Amniotic epithelial cell (primary cell): ENCODE data around the gene RAI2.
A peak's percentile ranks its signal among the peaks of the same experiment; 100 is the strongest.

Experiments
- DNase-seq: peaks from one replicate; pipeline ENCODE4 v3.0.0-alpha.2; 2010; ENCODE audit warnings: low read depth

Gene RAI2

DNA sequence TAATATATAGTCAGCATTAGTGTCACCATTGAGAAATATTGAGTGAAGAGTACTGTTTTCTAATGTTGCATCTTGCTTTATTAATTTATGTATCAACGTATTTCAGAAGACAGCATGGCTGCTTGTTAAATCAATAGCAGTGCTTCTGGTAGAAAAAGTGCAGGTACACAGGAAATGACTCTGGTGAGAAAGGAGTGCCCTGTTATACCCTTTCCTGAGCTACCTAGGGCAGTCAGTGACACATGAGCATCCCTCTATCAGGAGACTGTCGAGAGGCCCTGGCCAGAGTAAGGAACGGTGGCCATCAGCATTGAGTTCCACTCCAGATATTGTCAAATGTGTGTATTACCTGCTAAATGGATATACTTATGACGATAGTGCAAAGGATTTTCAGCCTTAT lies 81.7 kb downstream of the RAI2 start:
- DNase-seq: no peak

DNA sequence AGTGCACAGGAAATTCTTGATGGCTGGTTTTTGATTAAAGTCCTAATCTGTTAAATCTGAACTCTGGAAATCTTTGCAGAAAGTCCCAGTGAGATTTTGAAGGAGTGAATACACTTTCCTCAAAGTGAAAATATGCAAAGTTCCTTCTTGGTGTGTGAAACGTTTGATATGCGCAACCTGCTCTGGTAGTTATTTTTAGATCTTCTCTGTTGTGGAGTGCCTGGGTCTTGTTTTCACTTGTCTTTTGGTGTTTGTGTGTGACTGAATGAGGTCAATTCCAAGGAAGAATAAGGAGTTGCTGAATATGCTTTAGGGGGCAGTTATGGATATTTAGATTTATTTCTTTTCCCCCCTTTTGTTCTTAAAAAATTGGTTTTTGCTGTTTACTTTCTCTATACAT lies 82.1 kb downstream of the RAI2 start:
- DNase-seq: no peak

DNA sequence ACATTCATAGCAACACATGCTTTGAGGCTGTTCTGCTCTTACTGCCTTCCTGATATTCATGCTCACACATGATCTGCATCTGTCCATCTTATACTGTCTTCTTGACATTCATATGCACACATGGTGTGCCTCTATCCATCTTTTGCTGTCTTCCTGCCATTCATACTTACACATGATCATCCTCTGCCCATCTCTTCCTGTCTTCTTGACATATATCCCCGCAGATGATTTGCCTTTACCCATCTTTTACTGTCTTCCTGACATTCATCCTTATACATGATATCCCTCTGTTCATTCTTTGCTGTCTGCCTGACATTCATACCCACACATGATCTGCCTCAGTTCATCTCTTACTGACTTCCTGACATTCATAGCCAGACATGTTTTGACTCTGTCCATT lies 87.0 kb downstream of the RAI2 start:
- DNase-seq: no peak

DNA sequence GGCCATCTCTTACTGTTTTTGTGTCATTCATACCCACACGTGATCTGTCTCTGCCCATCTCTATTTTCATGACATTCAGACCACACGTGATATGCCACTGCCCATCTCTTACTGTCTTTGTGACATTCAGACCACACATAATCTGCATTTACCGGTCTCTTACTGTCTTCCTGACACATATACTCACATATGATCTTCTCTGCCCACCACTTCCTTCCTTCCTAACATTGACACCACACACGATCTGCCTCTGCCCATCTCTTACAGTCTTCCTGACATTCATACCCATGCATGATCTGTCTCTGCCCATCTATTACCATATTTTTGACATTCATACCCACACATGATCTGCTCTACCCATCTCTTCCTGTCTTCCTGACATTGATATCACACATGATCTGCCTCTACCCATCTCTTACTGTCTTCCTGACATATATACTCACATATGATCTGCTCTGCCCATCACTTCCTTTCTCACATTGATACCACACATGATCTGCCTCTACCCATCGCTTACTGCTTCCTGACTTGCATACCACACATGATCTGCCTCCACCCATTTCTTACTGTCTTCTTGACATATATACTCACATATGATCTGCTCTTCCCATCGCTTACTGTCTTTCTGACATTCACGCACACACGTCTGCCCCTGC lies 87.7 kb downstream of the RAI2 start:
- DNase-seq: no peak

DNA sequence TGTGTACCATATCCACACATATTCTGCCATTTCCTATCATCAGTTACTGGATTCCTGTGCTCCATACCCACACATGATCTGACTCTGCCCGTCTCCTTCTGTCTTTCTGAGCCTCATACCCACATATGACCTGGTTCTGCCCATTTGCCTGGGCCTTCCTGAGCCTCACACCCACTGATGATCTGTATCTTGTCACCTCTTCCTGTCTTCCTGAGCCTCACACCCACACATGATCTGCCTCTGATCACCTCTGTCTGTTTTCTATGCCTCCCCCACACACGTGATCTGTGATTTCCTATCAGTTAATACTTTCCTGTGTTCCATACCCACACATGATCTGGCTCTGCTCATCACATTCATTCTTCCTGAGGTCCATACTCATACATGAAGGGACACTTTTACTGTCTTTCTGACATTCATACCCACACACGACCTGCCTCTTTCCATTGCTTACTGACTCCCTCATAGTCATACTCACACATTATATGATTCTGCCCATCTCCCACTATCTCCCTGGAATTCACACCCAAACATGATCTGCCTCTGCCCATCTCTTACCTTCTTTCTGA lies 91.3 kb downstream of the RAI2 start:
- DNase-seq: no peak

DNA sequence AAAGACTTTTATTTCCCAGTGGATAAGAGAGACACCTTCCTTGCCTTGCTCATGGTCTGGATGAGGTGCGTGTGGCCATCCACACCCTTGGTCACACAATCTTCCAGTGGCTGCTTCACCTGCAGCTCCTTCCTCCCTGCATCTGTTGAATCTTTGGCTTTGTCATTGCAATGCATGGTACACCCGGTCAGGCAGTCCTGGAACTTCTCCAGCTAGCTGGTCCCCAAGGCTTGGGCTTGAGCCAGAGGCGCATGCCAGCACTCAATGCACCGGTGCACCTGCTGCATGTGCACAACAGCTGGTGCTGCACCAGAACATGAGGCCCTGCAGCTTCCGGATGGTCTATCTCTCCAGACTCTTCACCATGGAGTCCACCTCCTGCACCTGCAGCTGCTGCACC lies 92.1 kb downstream of the RAI2 start:
- DNase-seq: no peak

DNA sequence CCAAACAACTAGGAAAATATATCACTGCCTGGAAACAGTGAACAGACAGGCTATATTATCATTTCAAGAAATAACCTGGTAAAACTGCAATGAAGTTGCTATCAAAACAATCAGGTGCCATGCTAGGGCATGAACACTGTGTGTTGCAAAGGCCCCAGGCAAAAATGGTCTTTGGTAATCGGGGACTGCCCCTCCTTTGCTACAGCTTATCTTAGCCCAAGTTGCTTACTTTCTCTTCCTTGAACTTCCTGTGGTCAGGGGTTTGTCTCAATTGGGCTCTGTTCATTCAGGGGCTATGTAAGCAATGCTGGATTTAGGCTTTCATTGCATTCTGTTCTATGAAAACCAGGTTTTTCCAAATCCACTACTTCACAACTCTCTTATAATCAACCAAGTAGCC lies 93.4 kb downstream of the RAI2 start:
- DNase-seq: no peak

DNA sequence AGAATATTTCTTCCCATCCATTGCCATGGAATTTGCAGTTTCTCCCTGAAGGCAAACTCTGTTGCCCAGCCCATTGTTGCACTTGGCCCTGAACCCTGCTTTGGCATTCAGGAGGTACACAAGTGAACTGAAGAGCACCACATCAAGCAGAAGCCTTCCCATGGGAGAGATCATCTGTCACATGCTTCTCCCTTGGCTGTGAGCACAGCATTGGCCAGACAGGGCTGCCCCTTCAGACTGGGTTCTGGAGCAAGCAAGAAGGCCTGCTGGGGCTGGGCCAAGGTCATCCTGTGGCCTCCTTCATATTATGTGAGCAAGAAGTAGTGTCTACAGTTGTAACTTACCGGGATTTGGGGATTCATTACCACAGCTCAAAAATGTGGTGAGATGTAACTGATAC lies 101.1 kb downstream of the RAI2 start:
- DNase-seq: no peak

DNA sequence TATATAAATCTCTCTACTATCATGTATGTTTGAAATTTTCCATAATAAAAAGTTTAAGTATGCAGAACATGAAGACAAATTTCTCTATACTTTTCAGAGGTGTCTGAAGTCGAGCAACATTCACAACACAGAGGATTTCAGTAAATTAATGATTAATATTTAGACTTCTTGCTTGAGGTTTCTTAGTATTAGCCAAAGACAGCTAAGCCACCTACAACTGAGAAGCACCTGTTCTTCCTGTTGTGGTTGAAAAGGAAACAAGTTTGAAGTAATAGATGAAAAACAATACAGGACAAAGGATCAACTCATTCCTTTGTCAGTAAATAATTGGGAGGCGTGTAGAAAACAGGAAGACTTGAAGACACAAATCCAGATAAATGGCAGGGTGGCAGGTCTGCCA lies 102.7 kb downstream of the RAI2 start:
- no peak for DNase-seq

DNA sequence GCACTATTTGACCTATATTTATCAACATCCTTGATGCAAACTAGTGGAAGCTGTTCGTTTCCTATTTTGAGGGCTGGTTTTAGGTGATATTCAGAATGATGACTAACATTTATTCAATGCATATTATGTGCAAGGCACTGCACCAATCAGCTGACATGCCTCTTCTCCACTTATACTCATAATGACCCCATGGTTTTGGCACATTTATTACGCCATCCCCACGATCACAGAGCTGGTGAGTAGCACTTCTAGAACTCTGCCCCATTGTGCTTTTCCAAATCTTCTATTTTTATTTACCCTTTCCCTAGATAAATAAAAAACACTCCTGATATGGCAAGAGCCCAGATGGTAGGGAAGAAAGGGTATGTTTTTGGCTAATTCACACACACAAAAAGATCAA lies 110.7 kb downstream of the RAI2 start:
- peak; percentile 35 for DNase-seq
